GM19240 (cell line): ENCODE results near the gene SIMC1.
"Not testable (repeated sequence)": the region's sequence is repeated elsewhere in the genome, so short reads cannot be mapped to it uniquely, and the experiment has no call there.

Source experiments
- DNase-seq: peaks from one replicate; pipeline ENCODE4 v3.0.0; 2011; ENCODE audit warnings: low spot score; ENCODE audit not compliant: insufficient read length

Gene SIMC1

DNA sequence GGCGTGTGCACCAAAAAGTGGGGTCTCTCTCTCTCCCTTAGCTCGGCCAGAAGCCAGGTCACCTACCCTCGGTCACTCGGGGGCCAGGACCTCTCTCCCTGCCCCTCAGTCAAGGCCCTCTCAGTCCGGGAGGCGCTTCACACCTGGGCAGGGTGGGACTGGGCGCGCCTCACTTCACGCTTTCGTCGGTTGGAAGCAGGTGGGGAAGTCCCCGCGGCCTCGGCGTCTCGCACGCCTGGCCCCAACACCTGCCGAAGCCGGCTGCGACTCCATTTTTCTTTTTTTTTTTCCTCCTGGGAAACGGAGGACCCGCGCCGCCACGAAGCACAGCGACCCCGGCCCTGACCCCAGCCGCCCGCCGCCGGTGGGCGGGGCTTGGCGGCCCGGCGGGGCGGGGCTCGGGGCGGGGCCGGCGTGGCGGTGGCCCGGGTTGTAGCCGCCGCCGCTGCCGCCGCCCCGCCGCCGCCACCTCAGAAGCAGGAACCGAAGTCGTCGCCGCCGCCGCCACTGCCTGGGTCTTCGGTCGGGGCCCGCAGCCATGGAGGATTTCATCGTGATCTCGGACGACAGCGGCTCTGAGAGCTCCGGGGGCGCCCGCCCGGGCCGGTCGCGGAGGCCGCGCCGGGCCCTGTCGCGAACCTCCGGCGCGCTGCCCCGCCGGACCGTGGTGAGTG is at the start of gene SIMC1:
Gene SIMC1 (plus strand): TSS at position 454 of the 674 bp plus-strand sequence. CDS start 85 bp downstream, at position 539.
- DNase-seq, result peak; percentile 11

DNA sequence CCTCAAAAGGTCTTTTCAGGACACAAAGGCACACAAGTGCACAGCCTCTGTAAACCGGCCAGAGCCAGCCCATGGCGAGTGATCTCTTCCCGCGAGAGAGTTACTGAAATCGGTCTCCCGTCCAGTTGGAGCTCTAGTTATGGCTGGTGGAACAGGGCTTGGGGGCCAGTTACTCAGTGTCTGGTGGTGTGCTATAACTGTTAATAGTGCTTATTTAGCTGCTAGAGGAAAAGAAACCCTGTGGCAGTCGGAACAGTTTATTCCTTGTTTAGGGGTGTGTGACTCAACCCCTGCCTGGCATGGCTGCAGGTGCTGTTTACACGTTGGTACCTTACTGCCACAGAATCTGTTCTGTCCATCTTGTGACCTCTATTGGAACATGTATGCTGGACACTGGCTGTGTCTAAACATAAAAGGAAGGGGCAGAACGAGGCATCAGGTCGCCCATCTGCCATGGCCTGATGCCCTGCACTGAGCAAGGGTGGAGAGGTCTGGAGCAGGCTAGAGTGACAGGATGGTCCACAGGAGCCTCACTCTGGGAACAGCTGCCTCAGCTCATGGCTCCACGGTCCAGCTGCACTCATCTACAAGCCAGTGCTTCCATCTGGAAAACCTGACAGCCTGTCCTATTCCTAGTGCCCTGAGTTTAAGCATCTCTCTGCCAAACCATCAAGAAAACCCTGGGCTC is 49.6 kb upstream of the SIMC1 start:
- no peak for DNase-seq

- DNase-seq, result no peak
Measured at GRCh38 chr5:176189857-176190256, 48.4 kb upstream of the SIMC1 start.

DNA sequence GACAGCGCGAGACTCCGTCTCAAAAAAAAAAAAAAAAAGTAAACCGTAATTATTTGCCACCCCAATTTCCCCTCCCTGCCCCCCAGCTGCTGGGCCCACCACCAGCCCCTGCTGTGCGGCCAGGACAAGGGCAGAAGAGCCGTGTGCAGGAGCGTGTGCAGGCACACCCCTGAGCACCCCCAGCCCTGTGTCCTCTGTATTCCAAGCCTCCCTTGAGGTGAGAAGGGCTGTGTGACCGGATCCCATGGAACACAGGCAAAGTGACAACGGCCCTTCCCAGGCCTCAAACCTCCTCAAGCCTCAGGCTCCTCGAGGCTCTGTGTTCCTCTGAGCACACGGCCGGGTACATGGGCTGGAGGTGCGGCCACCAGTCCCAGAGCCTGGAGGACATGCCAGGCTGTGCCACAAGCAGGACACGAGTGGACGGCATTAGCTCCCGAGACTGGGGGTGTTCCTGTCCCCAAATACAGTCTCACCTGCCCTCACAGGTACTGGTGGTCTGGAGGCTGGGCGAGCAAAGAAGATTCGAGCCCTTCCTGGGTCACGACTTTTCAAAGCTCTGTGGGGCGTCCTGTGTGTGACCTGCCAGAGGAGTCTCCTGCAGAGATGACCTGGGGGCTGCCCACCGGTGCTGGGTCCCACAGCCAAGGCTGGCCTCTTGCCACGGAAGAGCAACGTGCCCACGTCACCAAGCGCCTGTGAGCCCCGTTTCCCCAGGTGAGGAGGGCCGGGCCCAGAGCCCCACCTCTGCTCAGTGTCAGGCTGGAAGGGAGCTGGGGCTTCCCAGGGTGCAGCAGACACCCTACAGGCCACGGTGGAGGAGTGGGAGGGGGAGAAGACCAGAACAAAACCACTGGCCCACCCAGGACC is 47.1 kb upstream of the SIMC1 start:
- no peak for DNase-seq

DNA sequence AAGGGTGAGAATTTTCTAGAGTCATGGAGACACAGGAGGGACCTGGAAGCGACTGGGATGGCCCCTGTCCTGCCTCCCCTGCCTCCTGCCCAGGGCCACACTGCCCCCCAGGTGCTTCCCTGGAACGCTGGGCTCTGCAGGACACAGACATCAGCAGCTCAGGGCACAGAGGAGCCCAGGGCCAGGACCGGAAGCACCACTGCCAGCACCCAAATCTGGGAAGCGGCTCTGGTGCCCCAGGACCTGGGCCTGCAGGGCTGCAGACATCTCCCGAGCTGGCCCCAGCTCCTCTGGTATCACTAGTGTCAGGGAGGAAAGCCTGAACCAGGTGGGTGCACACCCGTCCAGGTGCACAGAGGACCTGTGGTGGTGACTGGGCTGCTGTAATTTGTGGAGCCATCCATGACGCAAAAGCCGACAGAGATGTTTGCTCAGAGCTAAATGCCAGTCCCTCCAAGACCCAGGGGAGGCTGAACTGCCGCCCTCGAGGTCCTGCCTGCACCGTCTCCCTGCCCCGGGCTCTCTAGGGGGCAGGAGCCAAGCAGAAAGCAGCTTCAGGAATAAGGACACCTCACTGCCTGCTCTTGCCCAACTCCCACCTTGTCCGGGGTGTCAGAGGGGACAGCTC is 46.0 kb upstream of the SIMC1 start:
- no peak for DNase-seq

GRCh38 chr5:176192722-176193117 is 45.5 kb upstream of the SIMC1 start:
- DNase-seq, result not testable (repeated sequence)

GRCh38 chr5:176193636-176194035 is 44.6 kb upstream of the SIMC1 start:
- DNase-seq, result not testable (repeated sequence)

- DNase-seq, result not testable (repeated sequence)
Measured at GRCh38 chr5:176194238-176195083, 43.8 kb upstream of the SIMC1 start.

GRCh38 chr5:176195084-176195413 is 43.2 kb upstream of the SIMC1 start:
- DNase-seq, result not testable (repeated sequence)

DNA sequence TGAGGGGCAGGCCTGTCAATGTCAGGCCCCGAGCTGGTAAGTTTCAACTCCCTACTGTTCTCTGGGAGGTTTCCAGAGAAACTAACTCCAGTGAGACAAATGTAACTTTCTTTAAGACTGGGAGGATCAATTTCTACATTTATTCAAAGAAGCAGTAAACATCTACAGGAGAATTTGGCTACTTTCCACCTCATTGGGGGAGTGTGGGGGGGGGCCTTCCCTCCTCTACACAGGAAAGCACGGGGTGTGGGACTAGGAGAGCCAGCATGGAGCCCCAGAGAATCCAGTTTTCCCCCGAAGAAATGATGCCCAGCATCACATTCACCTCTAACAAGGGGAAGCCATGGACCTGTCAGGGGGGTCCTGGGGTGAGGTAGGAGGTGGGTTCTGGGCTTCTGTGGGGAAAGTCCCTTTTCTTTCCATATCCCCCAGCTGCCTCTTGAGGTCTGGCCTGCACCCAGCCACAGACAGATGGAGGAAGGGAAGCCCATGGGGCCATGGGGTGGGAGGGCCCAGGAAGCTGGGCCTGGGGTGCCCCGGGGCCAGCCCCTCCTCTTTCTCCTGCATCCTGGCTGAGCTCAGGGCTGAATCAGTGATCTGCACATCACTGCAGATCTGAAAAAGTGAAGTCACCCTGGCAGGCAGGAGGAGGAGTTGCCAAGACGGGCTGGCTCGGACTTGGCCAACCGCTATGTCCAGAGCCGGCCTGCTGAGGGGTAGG is 42.6 kb upstream of the SIMC1 start:
- not testable (repeated sequence) for DNase-seq

GRCh38 chr5:176196781-176197180 is 41.4 kb upstream of the SIMC1 start:
- DNase-seq, result not testable (repeated sequence)

DNA sequence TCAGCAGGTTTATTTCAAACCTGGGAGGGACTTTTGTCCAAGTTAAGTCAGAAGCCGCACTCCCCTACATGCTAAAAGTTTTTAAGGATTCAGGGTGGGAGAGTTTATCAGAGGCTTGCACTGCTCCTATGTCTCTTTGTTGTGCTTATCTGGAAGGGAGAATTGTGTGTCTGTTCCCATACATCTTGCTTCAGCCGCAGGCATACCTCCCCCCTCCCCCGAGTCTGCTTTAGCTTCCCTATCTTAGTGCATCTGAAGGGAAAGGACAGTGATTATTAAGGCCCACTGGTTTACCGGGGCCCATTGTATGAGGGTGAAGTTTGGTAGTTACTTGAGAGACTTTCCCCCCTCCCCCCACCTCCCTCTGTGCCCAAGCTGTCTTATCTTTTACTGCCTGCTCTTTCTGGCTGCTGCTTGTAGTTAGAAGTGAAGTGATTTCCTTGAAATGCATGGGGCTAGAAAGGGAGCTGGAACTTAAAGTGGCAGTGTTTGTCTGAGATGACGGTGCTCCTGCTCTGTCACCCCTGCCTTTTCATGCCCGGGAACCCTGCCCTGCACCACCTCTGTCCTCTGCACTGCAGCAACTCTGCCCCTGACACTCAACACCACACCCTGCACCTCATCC is 40.9 kb upstream of the SIMC1 start:
- DNase-seq, result not testable (repeated sequence)

DNA sequence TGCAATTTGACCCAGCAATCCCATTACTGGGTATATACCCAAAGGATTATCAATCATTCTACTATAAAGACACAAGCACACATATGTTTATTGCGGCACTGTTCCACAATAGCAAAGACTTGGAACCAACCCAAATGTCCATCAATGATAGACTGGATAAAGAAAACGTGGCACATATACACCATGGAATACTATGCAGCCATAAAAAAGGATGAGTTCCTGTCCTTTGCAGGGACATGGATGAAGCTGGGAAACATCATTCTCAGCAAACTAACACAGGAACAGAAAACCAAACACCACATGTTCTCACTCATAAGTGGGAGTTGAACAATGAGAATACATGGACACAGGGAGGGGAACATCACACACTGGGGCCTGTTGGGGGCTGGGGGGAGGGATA is 39.9 kb upstream of the SIMC1 start:
- not testable (repeated sequence) for DNase-seq

DNA sequence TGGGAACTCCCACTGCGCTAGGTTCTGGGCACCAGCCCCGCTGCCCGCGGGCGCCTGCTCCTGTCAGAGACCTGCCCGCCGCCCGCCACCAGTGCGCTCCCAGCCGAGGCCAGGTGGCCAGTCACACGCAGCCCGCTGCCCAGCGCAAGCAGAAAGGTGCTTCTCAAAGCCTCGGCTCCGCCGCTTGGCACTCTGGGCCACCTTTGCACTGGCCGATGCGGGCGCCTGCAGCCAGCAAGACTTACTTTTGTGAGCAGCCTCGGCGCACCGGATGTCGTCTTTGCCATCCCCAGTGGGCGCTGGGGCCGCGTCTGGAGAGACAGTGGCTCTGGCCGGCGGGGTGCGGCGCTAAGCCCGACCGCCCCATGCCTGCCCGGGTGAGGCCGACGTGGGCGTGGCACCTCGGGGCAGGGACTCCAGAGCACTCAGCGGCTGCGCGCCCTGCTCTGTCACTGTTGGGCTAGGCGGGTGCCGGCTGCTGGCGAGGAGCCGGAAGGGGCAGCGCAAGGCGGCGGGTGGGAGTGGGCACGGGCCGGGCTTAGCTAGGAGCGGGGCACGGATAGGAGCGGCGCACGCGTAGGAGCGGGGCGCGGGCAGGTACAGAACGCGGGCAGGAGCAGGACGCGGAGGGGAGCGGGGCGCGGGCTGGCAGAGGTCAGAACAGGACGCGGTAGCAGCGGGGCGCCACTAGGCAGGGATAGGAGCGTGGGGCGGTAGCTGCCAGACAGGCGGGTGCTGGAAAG is 39.1 kb upstream of the SIMC1 start:
- DNase-seq, result not testable (repeated sequence)

GRCh38 chr5:176199803-176200399 is 38.3 kb upstream of the SIMC1 start:
- not testable (repeated sequence) for DNase-seq

GRCh38 chr5:176201811-176202210 is 36.4 kb upstream of the SIMC1 start:
- DNase-seq, result no peak

DNA sequence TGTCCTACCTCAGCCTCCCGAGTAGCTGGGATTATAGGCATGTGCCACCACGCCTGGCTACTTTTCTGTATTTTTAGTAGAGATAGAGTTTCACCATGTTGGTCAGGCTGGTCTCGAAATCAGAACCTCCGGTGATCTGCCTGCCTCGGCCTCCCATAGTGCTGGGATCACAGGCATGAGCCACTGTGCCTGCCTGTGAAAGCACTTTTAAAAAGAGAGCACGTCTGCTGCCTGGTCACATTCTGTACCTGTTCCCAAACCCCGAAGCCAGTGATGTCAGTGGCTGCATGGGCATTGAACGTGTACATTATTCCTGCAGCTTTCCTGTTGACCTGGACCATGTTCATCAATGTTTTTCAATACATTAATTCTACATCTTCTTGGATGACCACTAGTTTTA is 35.1 kb upstream of the SIMC1 start:
- DNase-seq, result no peak

DNA sequence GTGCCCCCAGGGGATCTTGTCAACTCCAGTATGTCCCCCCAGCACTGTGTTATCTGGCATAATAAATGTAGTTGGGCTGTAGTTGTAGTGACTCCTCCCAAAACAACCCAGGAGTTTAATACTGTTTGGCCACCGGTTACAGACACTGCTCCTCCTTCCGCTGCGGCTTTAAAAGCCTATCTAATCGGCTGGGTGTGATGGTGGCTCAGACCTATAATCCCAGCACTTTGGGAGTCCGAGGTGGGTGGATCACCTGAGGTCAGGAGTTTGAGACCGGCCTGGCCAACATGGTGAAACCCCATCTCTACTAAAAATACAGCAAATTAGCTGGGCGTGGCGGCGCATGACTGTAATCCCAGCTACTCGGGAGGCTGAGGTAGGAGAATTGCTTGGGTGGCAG is 34.7 kb upstream of the SIMC1 start:
- not testable (repeated sequence) for DNase-seq
